GM21528 (cell line): Measurements from ENCODE around the gene TMPRSS6.
"Not testable (repeated sequence)": the region's sequence is repeated elsewhere in the genome, so short reads cannot be mapped to it uniquely, and the experiment has no call there.

Source experiments
- ATAC-seq: cut with Tn5 transposase; IDR thresholded peaks from one replicate; pipeline ENCODE4 v1.9.1; 2021; ENCODE audit warnings: mild to moderate bottlenecking, moderate library complexity; ENCODE audit not compliant: unreplicated experiment, low FRiP score

The TMPRSS6 gene

DNA sequence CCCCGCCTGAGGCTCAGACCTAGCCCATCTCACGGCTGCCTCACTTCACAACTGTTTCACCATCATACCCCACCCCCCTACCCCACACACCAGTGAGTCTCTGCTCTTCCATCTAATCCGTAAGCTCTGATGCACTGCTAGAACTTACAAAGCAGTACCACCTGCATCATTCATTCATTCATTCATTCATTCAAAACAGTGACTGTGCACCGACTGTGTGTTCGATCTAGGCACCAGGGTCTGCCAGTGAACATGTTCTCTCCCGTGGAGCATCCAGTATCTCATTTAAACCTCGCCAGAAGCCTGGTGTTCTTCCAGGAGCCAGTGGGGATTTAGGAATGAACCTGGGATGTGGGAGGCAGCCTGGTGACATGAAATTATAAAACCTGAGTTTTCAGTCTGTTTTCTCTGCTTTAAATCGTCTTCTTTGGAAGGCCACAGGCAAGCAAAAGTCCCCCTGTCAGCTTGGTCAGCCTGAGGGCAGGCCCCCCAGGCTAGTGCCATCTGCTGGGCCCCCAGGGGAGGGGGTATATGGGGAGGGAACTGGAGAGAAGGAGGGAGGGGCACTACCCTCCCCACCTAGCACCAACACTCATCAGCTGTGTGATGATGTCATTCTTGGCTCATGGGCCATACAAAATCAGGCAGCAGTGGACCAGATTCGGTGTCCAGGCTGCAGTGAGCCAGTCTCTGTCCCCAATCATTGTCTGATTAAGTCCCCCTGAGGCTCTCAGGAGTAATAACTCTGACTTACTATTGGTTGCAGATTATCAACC, 18.4 kb downstream of the TMPRSS6 start:
- no peak for ATAC-seq

DNA sequence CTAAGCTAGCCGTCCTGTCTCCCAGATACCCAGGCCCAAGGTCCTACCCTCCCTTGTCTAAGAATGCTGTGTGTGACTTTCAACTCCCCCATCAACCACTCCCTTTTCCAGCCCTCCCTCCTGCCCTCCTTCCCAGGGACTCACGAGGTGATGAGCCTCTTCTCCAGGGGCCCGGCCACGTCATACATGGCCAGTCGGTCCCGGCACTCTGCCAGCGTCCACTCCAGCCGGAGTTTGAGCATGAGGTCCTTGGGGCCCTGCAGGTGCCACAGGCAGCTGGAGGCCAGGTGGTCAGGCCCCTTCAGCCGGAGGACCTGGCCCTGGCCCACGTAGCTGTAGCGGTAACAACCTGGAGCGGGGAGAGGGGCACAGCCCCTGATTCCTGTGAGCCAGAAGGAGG, 20.1 kb downstream of the TMPRSS6 start:
- ATAC-seq: no peak

DNA sequence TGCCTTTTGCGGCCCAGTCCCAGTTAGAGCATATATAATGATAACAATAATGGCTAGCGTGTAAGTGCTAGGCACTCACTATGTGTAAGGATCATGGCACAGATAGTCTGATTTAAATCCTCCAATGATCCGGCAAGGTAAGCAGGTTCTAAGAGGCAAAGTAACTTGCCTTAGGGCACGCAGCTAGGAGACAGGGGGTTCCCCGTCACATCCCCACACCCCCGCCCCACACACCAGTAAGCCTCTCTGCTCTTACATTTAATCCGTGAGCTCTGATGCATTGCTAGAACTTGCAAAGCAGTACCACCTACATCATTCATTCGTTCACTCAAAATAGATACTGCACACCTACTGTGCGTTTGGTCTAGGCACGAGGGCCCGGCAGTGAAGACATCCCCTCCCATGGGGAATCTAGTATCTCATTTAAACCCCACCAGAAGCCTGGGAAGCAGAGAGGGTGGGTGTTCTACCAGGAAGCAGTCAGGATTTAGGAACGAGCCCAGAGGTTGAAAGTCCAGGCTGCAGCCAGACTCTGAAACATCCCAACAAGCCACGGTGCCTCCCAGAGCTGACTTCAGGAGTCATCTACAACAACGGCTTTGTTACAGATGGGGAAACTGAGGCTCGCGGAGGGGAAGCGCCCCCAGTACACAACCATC, 20.6 kb downstream of the TMPRSS6 start:
- no peak for ATAC-seq

DNA sequence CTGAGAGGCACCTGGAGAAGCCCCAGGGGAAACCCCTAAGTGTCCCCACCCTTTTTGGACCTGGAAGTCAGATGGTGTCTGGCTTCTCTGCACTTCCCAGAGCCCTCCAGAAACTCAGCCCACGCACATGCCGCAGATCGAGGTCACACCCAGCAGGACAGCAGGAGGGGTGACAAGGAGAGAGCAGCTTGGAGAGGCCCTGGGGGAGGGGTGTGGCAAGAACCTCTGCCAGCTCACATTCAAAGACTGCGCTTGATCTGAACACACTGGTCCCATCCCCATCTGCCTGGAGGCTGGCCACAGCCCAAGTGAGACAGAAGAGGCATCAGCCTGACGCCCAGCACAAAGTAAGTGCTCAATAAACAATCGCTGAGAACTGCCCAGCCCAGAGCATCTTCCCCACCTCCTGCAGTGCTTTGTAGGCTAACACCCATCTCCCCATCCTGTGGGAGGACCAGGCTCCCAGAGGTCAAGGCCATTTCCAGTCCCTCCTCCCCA, 21.4 kb downstream of the TMPRSS6 start:
- ATAC-seq: no peak

DNA sequence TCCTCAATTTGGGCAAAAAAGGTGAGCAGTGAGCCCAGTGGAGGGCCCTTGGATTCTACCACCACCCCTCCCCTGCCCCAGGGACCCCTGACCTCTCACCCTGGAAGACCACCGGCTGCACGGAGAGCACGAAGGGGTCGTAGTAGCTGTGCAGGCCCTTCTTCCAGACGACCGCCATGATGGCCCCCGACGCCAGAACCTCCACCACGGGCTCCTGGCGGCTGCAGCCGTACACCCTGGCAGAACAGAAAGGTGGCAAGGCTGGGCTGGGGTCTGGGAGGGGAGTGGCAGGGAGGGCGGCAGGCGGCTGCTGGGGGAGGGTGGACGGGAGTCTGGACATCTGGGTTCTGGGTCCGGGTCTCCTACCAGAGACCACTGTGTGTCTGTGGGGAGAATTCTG, 23.3 kb downstream of the TMPRSS6 start:
- ATAC-seq: no peak

DNA sequence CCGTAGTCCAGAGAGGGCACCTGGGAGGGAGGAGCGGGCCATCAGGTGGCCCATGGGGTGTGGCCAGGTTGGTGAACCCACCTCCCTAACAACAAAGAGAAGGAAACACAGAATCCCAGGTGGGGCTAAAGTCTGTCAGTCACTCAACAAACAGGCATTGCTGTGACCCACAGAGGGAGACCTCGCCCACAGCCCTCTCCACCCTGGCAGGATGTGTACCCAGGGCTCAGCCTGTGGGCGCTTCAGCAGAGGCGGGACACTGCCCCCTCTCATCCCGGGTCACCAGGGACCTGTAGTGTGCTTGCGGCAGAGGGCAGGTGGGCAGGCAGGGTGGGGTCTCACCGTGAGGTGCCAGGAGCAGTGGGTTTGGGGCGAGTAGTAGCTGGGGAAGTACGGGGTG, 25.1 kb downstream of the TMPRSS6 start:
- no peak for ATAC-seq

DNA sequence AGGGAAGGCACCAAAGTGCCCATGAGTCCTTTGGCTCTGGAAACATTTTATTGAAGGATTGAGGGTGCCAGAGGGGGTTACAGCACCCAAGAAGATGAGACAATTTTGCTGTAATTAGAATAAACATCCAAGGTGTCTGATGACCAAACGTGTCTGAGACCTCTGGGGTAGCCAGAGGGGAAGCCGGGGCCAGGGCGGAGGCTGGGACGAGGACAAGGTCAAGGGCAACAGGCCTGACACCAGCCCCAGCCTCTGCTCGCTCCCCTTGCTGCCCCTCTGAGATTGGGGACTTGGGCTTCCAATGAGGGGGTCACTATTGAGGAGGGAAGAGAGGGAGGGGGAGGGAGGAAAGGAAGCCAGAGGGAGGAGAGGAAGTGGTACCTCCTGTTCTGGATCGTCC, 25.6 kb downstream of the TMPRSS6 start:
- ATAC-seq: no peak

DNA sequence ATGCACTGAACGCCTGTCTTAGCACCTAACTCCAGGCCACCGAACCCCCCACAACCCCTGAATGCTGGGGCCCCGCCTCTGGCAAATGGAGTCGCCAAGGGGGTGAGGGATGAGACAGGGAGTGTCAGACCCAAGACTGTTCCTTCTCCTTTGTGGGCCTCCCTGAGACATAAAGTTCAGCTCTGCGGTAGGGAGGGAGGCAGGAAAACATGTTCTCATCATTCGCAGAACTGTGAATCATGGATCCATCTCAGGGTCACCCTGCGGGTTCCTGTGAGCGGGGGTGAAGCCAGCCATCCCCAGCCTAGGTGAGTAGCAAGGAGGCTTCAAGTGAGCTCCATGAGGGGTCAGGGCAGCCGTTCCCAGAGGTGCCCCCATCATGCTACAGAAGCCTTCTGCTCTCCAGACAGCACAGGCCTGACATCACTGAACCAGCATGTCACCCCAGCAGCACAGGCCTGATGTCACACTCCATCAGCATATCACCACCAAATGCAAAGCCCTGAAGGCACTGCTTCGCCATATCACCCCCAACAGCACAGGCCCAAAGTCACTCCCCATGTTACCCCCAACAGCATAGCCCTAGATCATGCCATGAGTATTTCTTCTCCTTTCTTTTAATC, 27.2 kb downstream of the TMPRSS6 start:
- no peak for ATAC-seq

DNA sequence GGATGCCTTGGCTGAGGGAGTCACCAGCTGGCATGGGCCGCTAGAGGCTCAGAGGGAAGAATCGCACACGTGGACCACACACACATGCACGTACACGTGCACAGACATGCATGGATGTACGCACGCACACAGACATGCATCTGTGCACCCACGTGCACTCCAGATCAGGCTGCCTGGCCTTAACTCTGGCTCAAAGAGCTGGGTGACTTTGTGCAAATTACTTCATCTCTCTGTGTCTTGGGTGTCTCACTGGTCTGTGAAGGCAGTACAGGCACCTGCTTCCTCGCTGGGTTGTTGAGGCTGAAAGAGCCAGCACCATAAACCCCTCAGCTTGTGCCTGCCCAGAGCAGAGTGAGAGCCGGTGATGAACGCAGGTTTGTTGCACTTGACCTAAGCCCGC, 28.7 kb downstream of the TMPRSS6 start:
- no peak for ATAC-seq

DNA sequence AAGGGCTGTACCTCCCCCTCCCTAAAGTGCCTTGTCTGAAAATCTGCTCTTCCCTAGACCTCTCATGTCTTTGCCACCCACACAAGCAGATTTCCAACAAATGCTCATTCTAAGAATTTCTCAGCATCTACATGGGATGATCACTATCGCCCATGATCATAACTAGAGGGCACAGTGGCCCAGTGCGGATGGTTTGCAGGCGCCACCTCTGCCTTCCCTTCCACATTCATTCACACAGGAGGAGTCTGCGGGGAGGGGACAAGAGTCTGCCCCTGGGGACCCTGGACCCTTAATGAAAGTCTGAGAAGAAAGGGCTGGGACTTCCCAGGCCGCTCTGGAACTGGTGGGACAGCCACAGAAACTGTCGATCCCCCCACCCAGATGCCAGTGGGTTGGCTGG, 29.1 kb downstream of the TMPRSS6 start:
- ATAC-seq: no peak

DNA sequence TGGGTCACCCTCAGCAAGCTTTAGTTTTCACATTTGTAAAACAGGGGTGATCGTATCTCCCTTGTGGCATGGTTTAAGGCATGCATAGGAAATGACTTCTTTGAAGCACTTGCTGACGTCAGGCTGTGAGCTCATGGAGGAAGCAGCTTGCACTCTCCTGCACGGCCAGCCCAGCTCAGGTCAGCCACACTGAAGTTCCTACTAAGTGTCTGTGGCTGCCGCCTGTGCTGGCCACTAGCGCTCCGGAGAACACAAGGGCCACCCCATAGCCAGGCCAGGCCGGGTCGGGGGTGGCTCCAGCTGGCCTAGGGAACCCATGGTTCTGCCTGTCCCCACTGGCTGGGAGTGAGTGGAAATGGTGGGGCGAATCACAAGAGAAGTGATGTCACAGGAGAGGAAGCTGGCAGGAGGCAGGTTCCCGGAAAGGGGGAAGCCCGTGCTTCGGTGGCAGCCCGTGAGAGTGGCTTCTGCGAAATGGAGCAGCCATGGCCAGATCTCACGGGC, 29.8 kb downstream of the TMPRSS6 start:
- ATAC-seq: no peak

DNA sequence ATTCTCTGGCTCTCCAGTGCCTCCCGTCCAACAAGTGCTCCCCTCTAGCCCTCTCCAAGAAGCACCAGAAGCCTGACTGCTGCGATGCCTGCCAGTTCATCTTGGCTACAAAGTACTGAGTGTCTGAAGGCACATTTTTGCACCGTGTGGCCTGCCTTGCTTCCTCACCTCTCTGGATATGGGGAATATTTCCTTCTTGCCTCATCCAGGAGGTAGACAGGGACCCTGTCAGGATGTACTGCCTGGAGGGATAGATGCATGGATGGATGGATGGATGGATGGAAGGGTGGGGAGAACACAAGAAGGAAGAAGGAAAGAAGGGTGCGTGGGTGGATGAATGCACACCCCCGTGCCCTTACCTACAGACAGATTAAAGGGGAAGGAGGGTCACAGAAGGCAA, 30.4 kb downstream of the TMPRSS6 start:
- ATAC-seq: no peak

DNA sequence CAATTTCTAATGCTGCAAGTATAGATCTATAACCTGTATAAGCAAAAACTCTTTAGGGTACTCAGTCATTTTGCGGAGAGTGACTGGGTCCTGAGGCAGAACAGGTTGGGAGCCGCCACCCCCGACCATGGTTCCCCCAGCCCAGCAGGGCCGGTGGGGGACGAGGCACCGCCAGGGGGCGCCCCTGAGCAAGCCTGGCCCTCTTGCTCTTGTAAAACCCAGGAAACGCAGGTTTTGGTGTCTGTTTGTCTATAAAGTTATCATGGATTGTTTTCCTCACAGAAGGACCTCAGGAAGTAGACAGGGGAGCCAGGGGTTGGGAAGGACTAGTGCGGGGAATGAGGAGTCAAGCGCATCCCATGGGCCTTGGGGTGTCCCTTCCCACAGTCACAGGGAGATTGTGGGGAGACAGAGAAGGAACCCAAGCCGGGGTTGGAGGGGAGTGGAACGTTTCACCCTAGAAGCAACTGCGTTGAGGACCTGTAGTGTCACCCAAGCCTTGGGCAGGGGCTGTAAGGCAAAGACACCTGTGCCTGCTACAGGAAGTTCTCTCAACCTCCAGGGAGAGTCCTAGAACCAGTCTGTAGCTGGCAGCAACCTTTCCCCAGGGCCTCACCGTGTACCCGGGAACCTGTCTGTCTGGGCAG, 31.6 kb downstream of the TMPRSS6 start:
- no peak for ATAC-seq

DNA sequence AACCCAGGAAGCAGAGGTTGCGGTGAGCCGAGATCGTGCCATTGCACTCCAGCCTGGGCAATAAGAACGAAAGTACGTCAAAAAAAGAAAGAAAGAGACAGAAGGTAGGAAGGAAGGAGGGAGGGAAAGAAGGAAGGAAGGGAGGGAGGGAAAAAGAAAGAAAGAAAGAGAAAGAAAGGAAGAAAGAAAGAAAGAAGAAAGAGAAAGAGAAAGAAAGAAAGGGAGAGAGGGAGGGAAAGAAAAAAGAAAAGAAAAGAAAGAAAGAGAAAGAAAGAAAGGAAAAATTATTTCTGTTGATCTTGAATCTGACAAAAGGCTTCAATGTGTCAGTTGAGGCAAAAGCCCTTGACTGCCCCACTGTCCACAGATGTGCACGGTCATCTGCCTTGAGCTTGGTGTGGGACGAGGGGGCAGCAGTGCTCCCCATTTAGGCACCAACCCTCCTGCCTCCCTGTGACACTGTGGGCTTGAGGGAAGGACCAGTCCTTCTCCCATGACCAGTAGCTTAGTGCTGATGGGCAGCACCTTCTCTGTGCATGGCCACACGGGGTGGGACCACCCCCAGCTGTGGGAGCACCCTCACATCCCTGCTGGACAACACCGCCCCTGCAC, 33.6 kb downstream of the TMPRSS6 start:
- ATAC-seq: no peak

DNA sequence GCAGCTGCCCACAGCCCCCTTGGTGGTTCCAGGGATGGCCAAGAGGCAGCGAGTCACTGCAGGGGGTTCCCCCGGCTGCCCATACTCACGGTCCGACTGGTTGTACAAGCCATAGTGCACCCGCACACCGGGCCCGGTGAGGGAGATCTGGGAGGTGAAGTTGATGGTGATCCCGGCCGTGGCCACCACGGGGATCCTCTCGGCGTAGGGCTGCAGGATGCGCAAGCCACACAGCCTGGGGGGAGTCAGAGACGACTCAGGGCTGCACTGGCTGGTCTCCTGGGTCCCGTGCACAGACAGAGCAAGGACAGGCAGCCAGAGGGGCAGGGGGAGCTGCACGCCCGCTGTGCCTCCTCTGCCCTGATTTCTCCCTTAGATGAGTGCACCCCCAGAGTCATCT, 34.5 kb downstream of the TMPRSS6 start:
- ATAC-seq: no peak

DNA sequence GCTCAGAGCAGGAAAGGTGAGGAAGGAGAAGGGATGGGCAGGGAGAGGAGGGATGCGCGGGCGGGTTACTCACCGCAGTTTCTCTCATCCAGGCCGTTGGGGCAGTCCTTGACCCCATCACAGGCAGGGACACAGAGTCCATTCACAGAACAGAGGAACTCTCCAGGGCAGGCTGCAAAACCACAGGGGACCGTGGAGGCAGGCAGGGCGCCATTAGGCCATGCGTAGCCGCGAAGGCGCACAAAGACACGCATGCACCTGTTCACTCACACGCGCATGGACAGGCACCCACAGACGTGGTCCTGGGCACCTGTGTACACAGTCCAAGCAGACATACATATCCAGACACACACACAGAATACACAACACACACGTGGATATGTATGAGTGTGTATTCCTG, 35.0 kb downstream of the TMPRSS6 start:
- ATAC-seq: no peak

DNA sequence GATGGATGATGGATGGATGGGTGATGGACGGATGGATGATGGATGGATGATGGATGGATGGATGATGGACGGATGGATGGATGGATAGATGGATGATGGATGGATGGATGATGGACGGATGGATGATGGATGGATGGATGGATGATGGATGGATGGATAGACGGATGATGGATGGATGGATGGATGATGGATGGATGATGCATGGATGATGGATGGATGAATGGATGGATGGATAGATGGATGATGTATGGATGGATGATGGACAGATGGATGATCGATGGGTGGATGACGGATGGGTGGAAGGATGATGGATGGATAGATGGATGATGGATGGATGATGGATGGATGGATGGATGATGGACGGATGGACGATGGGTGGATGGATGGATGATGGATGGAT, 36.8 kb downstream of the TMPRSS6 start:
- no peak for ATAC-seq

DNA sequence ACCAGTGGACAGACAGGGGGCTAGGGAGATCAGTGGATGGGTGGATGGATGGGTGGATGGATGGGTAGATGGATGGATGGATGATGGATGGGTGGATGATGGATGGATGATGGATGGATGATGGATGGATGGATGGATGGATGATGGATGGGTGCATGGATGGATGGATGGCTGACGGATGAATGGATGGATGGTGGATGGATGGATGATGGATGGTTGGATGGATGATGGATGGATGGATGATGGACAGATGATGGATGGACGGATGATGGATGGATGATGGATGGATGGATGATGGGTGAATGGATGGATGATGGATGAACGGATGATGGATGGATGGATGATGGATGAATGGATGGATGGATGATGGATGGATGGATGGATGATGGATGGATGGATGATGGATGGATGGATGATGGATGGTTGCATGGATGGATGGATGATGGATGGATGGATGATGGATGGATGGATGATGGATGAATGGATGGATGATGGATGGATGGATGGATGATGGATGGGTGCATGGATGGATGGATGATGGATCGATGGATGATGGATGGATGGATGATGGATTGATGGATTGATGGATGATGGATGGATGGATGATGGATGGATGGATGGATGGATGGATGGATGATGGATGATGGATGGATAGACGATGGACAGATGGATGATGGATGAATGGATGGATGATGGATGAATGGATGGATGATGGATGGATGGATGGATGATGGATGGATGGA, 37.5 kb downstream of the TMPRSS6 start:
- not testable (repeated sequence) for ATAC-seq

DNA sequence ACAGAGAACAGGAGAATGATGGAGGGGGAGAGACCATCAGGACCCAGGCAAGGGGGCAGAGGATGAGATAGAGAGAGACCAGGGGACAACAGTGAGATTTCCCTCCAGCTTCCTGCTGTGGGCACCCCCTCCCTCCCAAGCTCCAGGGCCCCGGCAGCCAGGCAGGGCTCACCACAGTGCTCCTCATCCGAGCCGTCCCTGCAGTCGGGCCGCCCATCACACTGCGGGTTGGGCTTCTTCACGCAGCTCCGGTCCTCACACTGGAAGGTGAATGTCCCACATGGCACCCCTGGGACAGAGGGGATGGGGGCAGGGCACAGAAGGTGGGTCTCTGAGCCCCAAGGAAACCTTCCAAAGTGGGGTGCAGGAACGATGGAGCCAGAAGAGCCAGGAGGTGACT, 38.8 kb downstream of the TMPRSS6 start:
- ATAC-seq: no peak

DNA sequence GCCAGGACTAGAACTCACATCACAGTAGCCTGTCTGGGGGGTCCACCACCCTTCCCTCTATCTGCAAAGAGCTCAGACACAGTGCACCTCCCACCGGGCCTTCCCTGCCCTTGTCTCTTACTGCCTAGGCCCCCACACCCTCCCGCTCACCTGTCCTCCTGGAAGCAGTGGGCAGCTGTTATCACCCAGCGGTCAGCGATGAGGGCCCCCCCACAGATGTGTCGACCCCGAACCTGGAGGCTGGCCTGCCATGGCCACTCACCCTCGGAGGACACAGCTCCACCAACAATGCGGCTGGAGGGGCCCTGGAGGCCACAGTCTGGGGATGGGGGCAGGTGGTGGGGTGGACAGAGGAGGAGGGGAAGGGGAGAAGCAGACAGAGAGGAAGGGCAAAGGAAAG, 39.2 kb downstream of the TMPRSS6 start:
- ATAC-seq: no peak
